GM12872 (cell line): ENCODE measurements around the gene GPC2.

Source experiments
- CTCF ChIP-seq: IDR thresholded peaks from 3 replicates; pipeline ENCODE4 v1.5.1; 2011; ENCODE audit warnings: low read depth, mild to moderate bottlenecking, low read length, moderate library complexity; ENCODE audit not compliant: insufficient read depth

The GPC2 gene

GRCh38 chr7:100126931-100127865 lies 50.0 kb downstream of the GPC2 start, which contains the start of gene MBLAC1:
TSS of gene MBLAC1 (plus strand) at chr7:100126967. CDS start at chr7:100127396, 429 bp downstream.
- no peak for TF ChIP-seq CTCF

- TF ChIP-seq CTCF, result no peak
These were observed 50.8 kb downstream of the GPC2 start for GRCh38 chr7:100126239-100126930.

- no peak for TF ChIP-seq CTCF
These were observed 52.6 kb downstream of the GPC2 start for GRCh38 chr7:100124301-100125230.

GRCh38 chr7:100122568-100122967 lies 54.6 kb downstream of the GPC2 start:
- TF ChIP-seq CTCF, result no peak

GRCh38 chr7:100122067-100122466 lies 55.1 kb downstream of the GPC2 start:
- TF ChIP-seq CTCF, result no peak

- no peak for TF ChIP-seq CTCF
These were observed 56.5 kb downstream of the GPC2 start for GRCh38 chr7:100120733-100121036.
